B cell (primary cell): Measurements from ENCODE around the gene LCOR. TPM values are rescaled to one million over a fixed set of nuclear protein-coding genes. Genes with fewer than 3 reads are reported as not detected.

Source experiments
- ATAC-seq: fragments of 200-7000 bp; cut with Tn5 transposase; one replicate; pipeline ENCODE4 v1.10.0; 2021; ENCODE audit warnings: low read depth, mild to moderate bottlenecking, moderate number of reproducible peaks, moderate library complexity
- CTCF ChIA-PET: fragments of 350-600 bp; sonication (Branson Sonifier 250); formaldehyde crosslinking; loops from one replicate; lab custom pipeline; 2021; ENCODE audit warnings: antibody characterized with exemption, inconsistent platforms; lab: Charles Lee
- POLR2A ChIA-PET: fragments of 350-600 bp; sonication (Branson Sonifier 250); formaldehyde crosslinking; loops from one replicate; lab custom pipeline; 2021; ENCODE audit warnings: antibody characterized with exemption; lab: Charles Lee
- DNase-seq: peaks from one replicate; pipeline ENCODE4 v3.0.0; 2013
- H2AFZ ChIP-seq: 2 replicates; pipeline ENCODE4 v1.6.1; 2012; ENCODE audit warnings: mild to moderate bottlenecking, low read depth, low read length; ENCODE audit not compliant: insufficient read depth, poor library complexity, severe bottlenecking
- H3K27ac ChIP-seq, 2 donors: 1 replicate in 1 of 2; 2 replicates in 1 of 2; pipeline ENCODE4 v1.5.1; 2012 to 2013; ENCODE audit warnings: low read length in 2 of 2, mild to moderate bottlenecking in 2 of 2, moderate library complexity in 1 of 2
- H3K27me3 ChIP-seq, 4 experiments: fragments of 200-600 bp in 1 of 4; sonication (generic) in 1 of 4; replicated peaks in 1 of 4; 1 replicate in 2 of 4; 2 replicates in 2 of 4; pipeline versions ENCODE4 v1.6.1 to v1.7.0; 2013 to 2016; ENCODE audit warnings: low read length in 3 of 4, mild to moderate bottlenecking in 2 of 4, mixed read lengths in 1 of 4, moderate library complexity in 1 of 4; ENCODE audit not compliant: insufficient read depth in 4 of 4, control insufficient read depth in 3 of 4; ENCODE audit errors: control extremely low read depth in 1 of 4
- H3K36me3 ChIP-seq, 2 experiments: replicated peaks in 1 of 2; 1 replicate in 1 of 2; 2 replicates in 1 of 2; pipeline versions ENCODE4 v1.6.1 to v1.7.1; 2013; ENCODE audit warnings: low read length in 1 of 2; ENCODE audit not compliant: insufficient read depth in 2 of 2, control insufficient read depth in 1 of 2; ENCODE audit errors: control extremely low read depth in 1 of 2, extremely low read depth in 1 of 2
- H3K4me1 ChIP-seq, 2 donors: fragments of 200-600 bp in 1 of 2; sonication (generic) in 1 of 2; 1 replicate in 1 of 2; 2 replicates in 1 of 2; pipeline versions ENCODE4 v1.5.1 to v1.6.1; 2013 to 2017; ENCODE audit warnings: low read length in 2 of 2; ENCODE audit not compliant: control insufficient read depth in 2 of 2, insufficient read depth in 2 of 2
- H3K4me2 ChIP-seq: replicated peaks from 2 replicates; pipeline ENCODE3; 2012; ENCODE audit warnings: mild to moderate bottlenecking, low read depth, low read length; ENCODE audit not compliant: poor library complexity, severe bottlenecking
- H3K4me3 ChIP-seq, 5 experiments: fragments of 200-600 bp in 1 of 5; sonication (generic) in 1 of 5; 1 replicate in 3 of 5; 2 replicates in 2 of 5; pipeline versions ENCODE4 v1.5.1 to v1.7.0; 2011 to 2016; ENCODE audit warnings: low read length in 4 of 5, mild to moderate bottlenecking in 4 of 5, low read depth in 2 of 5, control low read depth in 1 of 5, moderate library complexity in 1 of 5; ENCODE audit not compliant: insufficient read depth in 1 of 5; ENCODE audit errors: control extremely low read depth in 1 of 5, extremely low read depth in 1 of 5
- H3K79me2 ChIP-seq: fragments of 200-600 bp; sonication (generic); one replicate; pipeline ENCODE4 v1.6.0; 2016; ENCODE audit warnings: low read length; ENCODE audit not compliant: control insufficient read depth, insufficient read depth
- H3K9ac ChIP-seq: fragments of 200-600 bp; sonication (generic); 2 replicates; pipeline ENCODE4 v1.6.1; 2017; ENCODE audit warnings: mild to moderate bottlenecking, low read length, moderate library complexity
- H3K9me3 ChIP-seq, 3 donors: one replicate each; pipeline versions ENCODE4 v1.6.1 to v1.7.1; 2013; ENCODE audit warnings: low read length in 2 of 3; ENCODE audit not compliant: control insufficient read depth in 2 of 3, insufficient read depth in 1 of 3; ENCODE audit errors: control extremely low read depth in 1 of 3
- H4K20me1 ChIP-seq: 2 replicates; pipeline ENCODE4 v1.6.0; 2012; ENCODE audit warnings: mild to moderate bottlenecking, low read length; ENCODE audit not compliant: insufficient read depth, control insufficient read depth, poor library complexity, severe bottlenecking
- H3K27ac Mint-ChIP-seq: one replicate; pipeline ENCODE4 v1.8.0; 2021; ENCODE audit warnings: mixed read lengths
- H3K27me3 Mint-ChIP-seq: one replicate; pipeline ENCODE4 v1.8.0; 2021; ENCODE audit warnings: mixed read lengths
- H3K4me1 Mint-ChIP-seq: one replicate; pipeline ENCODE4 v1.8.0; 2021; ENCODE audit warnings: mixed read lengths
- H3K4me3 Mint-ChIP-seq: one replicate; pipeline ENCODE4 v1.8.0; 2021; ENCODE audit warnings: mixed read lengths
- H3K9me3 Mint-ChIP-seq: one replicate; pipeline ENCODE4 v1.8.0; 2022; ENCODE audit warnings: mixed read lengths; ENCODE audit not compliant: insufficient read depth
- CTCF ChIP-seq: fragments of 200-600 bp; IDR thresholded peaks from one replicate; pipeline ENCODE4 v1.8.0; 2022; ENCODE audit warnings: antibody characterized with exemption, mild to moderate bottlenecking
- EZH2 ChIP-seq: IDR thresholded peaks from 2 replicates; pipeline ENCODE4 v1.6.1; 2012; ENCODE audit warnings: borderline replicate concordance, low read depth, mild to moderate bottlenecking, moderate library complexity, low read length; ENCODE audit not compliant: insufficient read depth, poor library complexity, severe bottlenecking
- WGBS: methylation state at CpG from one replicate; pipeline ENCODE4 v1.1.5; 2013; ENCODE audit warnings: missing lambda C conversion rate; ENCODE audit not compliant: insufficient coverage; 5-methylcytosine and 5-hydroxymethylcytosine counted together
- intact Hi-C: fragments of 100-400 bp; cut with micrococcal nuclease; formaldehyde crosslinking; loops from one replicate; pipeline ENCODE4 v1.10.0; 2022
- polyA plus RNA-seq: library from polyadenylated mRNA; depleted of rRNA; stranded (reverse); fragments of >200 nt; gene quantifications from 2 replicates; pipeline ENCODE4 v1.2.3, GENCODE V29; 2012
- total RNA-seq, 2 donors: library from RNA; stranded (reverse); fragments of 120-200 nt in 1 of 2; gene quantifications; 1 replicate in 1 of 2; 2 replicates in 1 of 2; pipeline versions ENCODE4 v1.2.3 to v1.2.4, GENCODE V29; 2013 to 2022

Gene LCOR
- total and polyA plus RNA-seq, 2 donors (not counting 1 experiment from before 2014, with no cell fraction given) = 5.1 to 70.0 TPM

- no peaks in the 10 kb centered on the region for H4K20me1 ChIP-seq
- no peaks in the 10 kb centered on the region for H3K4me1 Mint-ChIP-seq
- H3K9me3 Mint-ChIP-seq = no peaks in the 10 kb centered on the region
- ChIA-PET POLR2A (no interaction called here), CTCF (no interaction called here)
- H3K27me3 Mint-ChIP-seq = no peaks in the 10 kb centered on the region
- no peak overlapping the region for H3K4me3 Mint-ChIP-seq
- no CpG with 5 or more reads among the region's 2 CpGs for WGBS
- H3K9me3 ChIP-seq = no peaks in the 10 kb centered on the region
- H3K36me3 ChIP-seq = peaks cover 1 to 46% of the 10 kb centered on the region in 2 experiments
- H3K27ac Mint-ChIP-seq = no peak overlapping the region
- DNase-seq (no peak), ATAC-seq (no peak)
- H3K27ac ChIP-seq = no peak overlapping the region
- H3K4me1 ChIP-seq = no peaks in the 10 kb centered on the region
- H3K27me3 ChIP-seq = no peaks in the 10 kb centered on the region
- no peak overlapping the region for H2AFZ ChIP-seq
- no peak for TF ChIP-seq CTCF
- no peak for TF ChIP-seq EZH2
- no peak overlapping the region for H3K4me2 ChIP-seq
- intact Hi-C loops = no loop called here
- no peak overlapping the region for H3K9ac ChIP-seq
- H3K4me3 ChIP-seq = no peak overlapping the region
- no peaks in the 10 kb centered on the region for H3K79me2 ChIP-seq
Observed at GRCh38 chr10:96951954-96952353, 119.9 kb downstream of the LCOR start.

- H3K9ac ChIP-seq = no peak overlapping the region
- H3K27me3 ChIP-seq = no peaks in the 10 kb centered on the region
- no peak overlapping the region for H3K4me3 Mint-ChIP-seq
- H3K4me2 ChIP-seq = no peak overlapping the region
- H2AFZ ChIP-seq = no peak overlapping the region
- 100% methylated on average over 3 of the region's 4 CpGs for WGBS
- TF ChIP-seq CTCF (no peak), EZH2 (no peak)
- CTCF ChIA-PET = interaction anchor here (0.9 kb wide), 1 partner anchor 57 kb away, joined by 3 read pairs; no protein-coding TSS in a partner anchor
- no peaks in the 10 kb centered on the region for H4K20me1 ChIP-seq
- no peak overlapping the region for H3K27ac Mint-ChIP-seq
- POLR2A ChIA-PET = no interaction called here
- DNase-seq (no peak), ATAC-seq (no peak)
- peaks cover 5% of the 10 kb centered on the region for H3K79me2 ChIP-seq
- intact Hi-C loops = no loop called here
- H3K9me3 ChIP-seq = no peaks in the 10 kb centered on the region
- peaks cover 0 to 40% of the 10 kb centered on the region in 2 experiments for H3K36me3 ChIP-seq
- no peaks in the 10 kb centered on the region for H3K27me3 Mint-ChIP-seq
- H3K4me1 ChIP-seq = no peaks in the 10 kb centered on the region
- no peaks in the 10 kb centered on the region for H3K4me1 Mint-ChIP-seq
- H3K9me3 Mint-ChIP-seq = no peaks in the 10 kb centered on the region
- no peak overlapping the region for H3K27ac ChIP-seq
- H3K4me3 ChIP-seq = no peak overlapping the region
Observed at GRCh38 chr10:96955794-96956193, 123.7 kb downstream of the LCOR start.
